Spleen (tissue), 7 donors: ENCODE measurements around the gene ZNF148.

Source experiments
- POLR2A ChIP-seq, 3 donors: fragments of 450-650 bp; IDR thresholded peaks; one replicate each; pipeline ENCODE4 v1.5.1; 2017; ENCODE audit warnings: antibody characterized with exemption in 3 of 3, mild to moderate bottlenecking in 1 of 3
- POLR2AphosphoS5 ChIP-seq, 3 donors: sonication (generic); formaldehyde crosslinking; IDR thresholded peaks; one replicate each; pipeline ENCODE4 v1.5.1; 2017; ENCODE audit warnings: antibody characterized with exemption in 3 of 3
- TF ChIP-seq, protein P1 (sequence below), 11 experiments: fragments of 200-600 bp in 7 of 11; fragments of 450-650 bp in 4 of 11; sonication (generic) in 4 of 11; IDR thresholded peaks in 8 of 11; conservative IDR thresholded peaks in 3 of 11; 1 replicate in 7 of 11; 2 replicates in 4 of 11; pipeline versions ENCODE4 v1.4.0 to v1.8.0; 2016 to 2021; ENCODE audit warnings: antibody characterized with exemption in 11 of 11, inconsistent platforms in 4 of 11, mild to moderate bottlenecking in 1 of 11
- donor health status: DM: no; HTN: no; CAD: no; lungs with moderate emphysema.
- donor health status: DM: no; HTN: no; CAD: no.
- donor health status: DM: no; HTN: no; CAD: no.

DNA sequence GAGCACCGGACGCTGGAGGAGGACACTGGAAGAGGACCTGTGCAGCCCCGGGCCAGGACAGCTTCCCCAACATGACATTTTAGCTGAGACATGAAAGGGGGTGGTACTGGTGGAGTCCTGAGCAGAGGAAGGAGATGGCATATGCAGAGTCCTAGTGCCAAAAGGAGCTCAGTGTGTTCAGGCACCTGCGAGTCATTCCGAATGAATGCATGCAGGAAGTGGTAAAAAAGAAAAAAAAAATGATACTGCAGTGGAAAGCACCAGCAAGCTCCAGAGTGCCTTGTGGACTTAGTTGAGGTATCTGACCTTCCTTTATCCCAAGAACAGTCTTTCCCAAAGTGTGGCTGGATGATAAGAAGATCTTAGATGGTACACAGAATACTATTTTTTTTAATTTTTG is 6.6 kb upstream of the ZNF148 start:
- TF ChIP-seq POLR2A (IDR thresholded peaks at IDR 0.05) (no peak), POLR2AphosphoS5 (IDR thresholded peaks at IDR 0.05) (no peak)
- TF ChIP-seq, protein P1, sequence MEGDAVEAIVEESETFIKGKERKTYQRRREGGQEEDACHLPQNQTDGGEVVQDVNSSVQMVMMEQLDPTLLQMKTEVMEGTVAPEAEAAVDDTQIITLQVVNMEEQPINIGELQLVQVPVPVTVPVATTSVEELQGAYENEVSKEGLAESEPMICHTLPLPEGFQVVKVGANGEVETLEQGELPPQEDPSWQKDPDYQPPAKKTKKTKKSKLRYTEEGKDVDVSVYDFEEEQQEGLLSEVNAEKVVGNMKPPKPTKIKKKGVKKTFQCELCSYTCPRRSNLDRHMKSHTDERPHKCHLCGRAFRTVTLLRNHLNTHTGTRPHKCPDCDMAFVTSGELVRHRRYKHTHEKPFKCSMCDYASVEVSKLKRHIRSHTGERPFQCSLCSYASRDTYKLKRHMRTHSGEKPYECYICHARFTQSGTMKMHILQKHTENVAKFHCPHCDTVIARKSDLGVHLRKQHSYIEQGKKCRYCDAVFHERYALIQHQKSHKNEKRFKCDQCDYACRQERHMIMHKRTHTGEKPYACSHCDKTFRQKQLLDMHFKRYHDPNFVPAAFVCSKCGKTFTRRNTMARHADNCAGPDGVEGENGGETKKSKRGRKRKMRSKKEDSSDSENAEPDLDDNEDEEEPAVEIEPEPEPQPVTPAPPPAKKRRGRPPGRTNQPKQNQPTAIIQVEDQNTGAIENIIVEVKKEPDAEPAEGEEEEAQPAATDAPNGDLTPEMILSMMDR (IDR thresholded peaks at IDR 0.05 in 8 of 11, conservative IDR thresholded peaks at IDR 0.05 in 3 of 11) = no peak
